ENCODE data around the gene PRSS1. TPM values are rescaled to one million over a fixed set of nuclear protein-coding genes. Genes with fewer than 3 reads are reported as not detected.

PRSS1 gene
- total RNA-seq, 2 experiments from 2014 or later: not detected

DNA sequence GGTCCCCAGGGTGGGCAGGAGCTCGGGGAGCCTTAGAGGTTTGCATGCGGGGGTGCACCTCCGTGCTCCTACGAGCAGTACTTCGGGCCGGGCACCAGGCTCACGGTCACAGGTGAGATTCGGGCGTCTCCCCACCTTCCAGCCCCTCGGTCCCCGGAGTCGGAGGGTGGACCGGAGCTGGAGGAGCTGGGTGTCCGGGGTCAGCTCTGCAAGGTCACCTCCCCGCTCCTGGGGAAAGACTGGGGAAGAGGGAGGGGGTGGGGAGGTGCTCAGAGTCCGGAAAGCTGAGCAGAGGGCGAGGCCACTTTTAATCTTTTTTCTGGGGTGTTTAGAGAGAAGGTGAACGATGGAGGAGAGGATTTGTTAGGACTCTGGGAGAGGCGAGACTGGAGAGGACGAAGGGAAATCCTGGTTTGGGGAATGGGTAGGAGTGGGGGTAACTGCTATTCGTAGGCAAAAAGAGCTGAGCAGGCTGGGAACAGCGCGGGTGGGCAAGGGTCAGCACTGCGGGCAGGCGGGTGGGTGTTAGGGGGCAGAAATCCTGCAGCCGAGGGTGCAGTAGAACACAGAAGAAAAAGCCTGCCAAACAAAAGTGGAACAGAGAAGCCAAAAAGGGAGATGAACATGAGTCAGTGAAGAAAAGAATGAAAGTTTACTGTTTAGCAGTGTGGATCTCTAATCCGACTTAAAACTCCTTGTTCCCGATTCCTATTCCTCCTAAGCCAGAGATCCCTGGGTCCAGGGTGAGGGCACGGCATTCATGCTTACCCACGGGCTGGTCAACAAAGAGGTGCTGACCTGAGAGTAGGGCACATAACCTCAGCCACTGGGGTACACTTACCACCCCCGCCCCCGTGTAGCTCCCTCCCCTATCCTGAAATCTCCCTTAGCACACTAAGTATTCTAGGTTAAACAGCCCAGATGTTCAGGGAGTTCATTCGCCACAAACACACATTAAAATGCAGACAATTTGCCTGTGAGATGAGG is 48.4 kb downstream of the PRSS1 start:
- Histone ChIP-seq H3K9me3 (ENCODE audit: control insufficient read depth in 1 of 2, insufficient read depth in 1 of 2, low read length in 2 of 2) (no peaks in the 10 kb centered on the region), H3K4me3 (ENCODE audit: low read length) (peak overlapping the region; percentile 100), H3K4me1 (ENCODE audit: insufficient read depth, low read length) (peaks cover 67% of the 10 kb centered on the region), H3K27ac (ENCODE audit: low read depth in 1 of 2, low read length in 2 of 2) (peak overlapping the region; percentile 95 to 99), H3K36me3 (ENCODE audit: insufficient read depth, low read length) (peaks cover 68% of the 10 kb centered on the region), H3K27me3 (ENCODE audit: control insufficient read depth in 1 of 2, insufficient read depth in 2 of 2, low read length in 2 of 2) (no peaks in the 10 kb centered on the region)
- intact Hi-C loops (cut with DNase I, micrococcal nuclease): loop anchor here (1.0 to 5.0 kb wide), 4 partner anchors 11 to 475 kb away; no protein-coding TSS in a partner anchor
- ChIA-PET POLR2A (interaction anchor here (0.6 to 30.9 kb wide), 53 partner anchors 6 to 1060 kb away, joined by 3 to 5733 read pairs (median 7); partner anchors contain the start of genes EPHB6, GSTK1 and SSBP1), CTCF (interaction anchor here (0.6 to 14.4 kb wide), 6 partner anchors 12 to 497 kb away, joined by 3 to 135 read pairs (median 4); no protein-coding TSS in a partner anchor)
- Mint-ChIP-seq H3K4me3 (peak overlapping the region; percentile 97), H3K27me3 (no peaks in the 10 kb centered on the region), H3K9me3 (no peaks in the 10 kb centered on the region), H3K36me3 (ENCODE audit: low read depth) (peaks cover 93% of the 10 kb centered on the region), H3K4me1 (ENCODE audit: low read depth) (peaks cover 79% of the 10 kb centered on the region), H3K27ac (peak overlapping the region; percentile 98)
- ATAC-seq (ENCODE audit: poor library complexity) (no peak), DNase-seq (peak in 8 of 14 experiments; percentile 40 to 69 (median 49))
- TF ChIP-seq, protein P1, sequence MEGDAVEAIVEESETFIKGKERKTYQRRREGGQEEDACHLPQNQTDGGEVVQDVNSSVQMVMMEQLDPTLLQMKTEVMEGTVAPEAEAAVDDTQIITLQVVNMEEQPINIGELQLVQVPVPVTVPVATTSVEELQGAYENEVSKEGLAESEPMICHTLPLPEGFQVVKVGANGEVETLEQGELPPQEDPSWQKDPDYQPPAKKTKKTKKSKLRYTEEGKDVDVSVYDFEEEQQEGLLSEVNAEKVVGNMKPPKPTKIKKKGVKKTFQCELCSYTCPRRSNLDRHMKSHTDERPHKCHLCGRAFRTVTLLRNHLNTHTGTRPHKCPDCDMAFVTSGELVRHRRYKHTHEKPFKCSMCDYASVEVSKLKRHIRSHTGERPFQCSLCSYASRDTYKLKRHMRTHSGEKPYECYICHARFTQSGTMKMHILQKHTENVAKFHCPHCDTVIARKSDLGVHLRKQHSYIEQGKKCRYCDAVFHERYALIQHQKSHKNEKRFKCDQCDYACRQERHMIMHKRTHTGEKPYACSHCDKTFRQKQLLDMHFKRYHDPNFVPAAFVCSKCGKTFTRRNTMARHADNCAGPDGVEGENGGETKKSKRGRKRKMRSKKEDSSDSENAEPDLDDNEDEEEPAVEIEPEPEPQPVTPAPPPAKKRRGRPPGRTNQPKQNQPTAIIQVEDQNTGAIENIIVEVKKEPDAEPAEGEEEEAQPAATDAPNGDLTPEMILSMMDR (IDR thresholded peaks at IDR 0.05): no peak

DNA sequence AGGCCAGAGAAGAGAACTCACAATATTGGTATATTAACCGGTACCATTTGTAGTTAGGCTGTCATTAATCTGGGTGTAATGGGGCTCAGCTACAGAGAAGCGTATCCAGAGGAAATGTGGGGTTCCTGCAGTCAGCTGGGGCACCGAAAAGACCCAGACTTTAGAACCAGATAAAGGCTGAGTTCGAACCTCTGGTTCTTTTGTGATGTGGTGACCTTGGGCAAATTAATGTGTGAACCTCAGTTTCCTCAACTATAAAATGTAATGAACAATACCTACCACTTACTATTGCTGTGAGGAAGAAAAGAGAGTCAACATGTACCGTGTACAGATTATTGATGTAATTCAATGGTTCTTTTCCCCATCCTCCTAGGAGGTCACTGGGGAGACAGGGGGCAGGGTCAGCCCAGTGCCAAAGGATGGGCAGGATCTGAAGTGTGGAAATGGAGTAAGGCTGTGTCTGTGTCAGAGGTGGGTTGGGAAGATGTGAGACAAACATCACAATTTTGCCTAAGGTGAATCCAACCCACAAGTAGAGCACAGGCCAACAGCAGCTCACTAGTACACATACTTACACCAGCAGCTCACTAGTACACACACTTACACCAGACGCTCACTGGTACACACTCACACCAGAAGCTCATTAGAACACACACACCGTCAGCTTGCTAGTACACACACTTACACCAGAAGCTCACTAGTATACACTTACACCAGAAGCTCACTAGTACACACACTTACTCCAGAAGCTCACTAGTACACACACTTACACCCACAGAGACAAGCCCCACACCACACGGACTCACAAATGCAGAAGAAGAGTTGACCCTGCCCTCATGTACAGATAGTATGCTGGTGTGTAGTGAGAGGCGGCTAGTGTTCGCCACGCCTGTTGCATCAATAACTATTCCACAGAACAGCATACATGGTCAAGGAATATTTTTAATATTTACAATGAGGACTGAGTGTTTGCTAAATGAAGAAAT is 49.5 kb downstream of the PRSS1 start:
- POLR2A ChIA-PET: interaction anchor here (0.6 to 30.9 kb wide), 49 partner anchors 7 to 1061 kb away, joined by 3 to 5733 read pairs (median 7); partner anchors contain the start of genes EPHB6, GSTK1 and SSBP1
- peaks cover 93% of the 10 kb centered on the region for H3K36me3 Mint-ChIP-seq (ENCODE audit: low read depth)
- peak overlapping the region; percentile 98 for H3K27ac Mint-ChIP-seq
- peak overlapping the region; percentile 100 for H3K4me3 ChIP-seq (ENCODE audit: low read length)
- no peaks in the 10 kb centered on the region for H3K27me3 ChIP-seq (ENCODE audit: control insufficient read depth in 1 of 2, insufficient read depth in 2 of 2, low read length in 2 of 2)
- peak overlapping the region; percentile 95 to 99 for H3K27ac ChIP-seq (ENCODE audit: low read depth in 1 of 2, low read length in 2 of 2)
- H3K27me3 Mint-ChIP-seq: no peaks in the 10 kb centered on the region
- intact Hi-C loops (cut with DNase I, micrococcal nuclease): loop anchor here (1.0 to 5.0 kb wide), 2 partner anchors 10 to 476 kb away; no protein-coding TSS in a partner anchor
- DNase-seq: peak in 6 of 14 experiments; percentile 41 to 71 (median 56)
- CTCF ChIA-PET: interaction anchor here (0.6 to 14.4 kb wide), 5 partner anchors 11 to 264 kb away, joined by 4 to 135 read pairs (median 4); no protein-coding TSS in a partner anchor
- peaks cover 79% of the 10 kb centered on the region for H3K4me1 Mint-ChIP-seq (ENCODE audit: low read depth)
- TF ChIP-seq, protein P1 (IDR thresholded peaks at IDR 0.05): no peak
- peak overlapping the region; percentile 97 for H3K4me3 Mint-ChIP-seq
- H3K9me3 Mint-ChIP-seq: no peaks in the 10 kb centered on the region
- no peaks in the 10 kb centered on the region for H3K9me3 ChIP-seq (ENCODE audit: control insufficient read depth in 1 of 2, insufficient read depth in 1 of 2, low read length in 2 of 2)
- H3K36me3 ChIP-seq (ENCODE audit: insufficient read depth, low read length): peaks cover 68% of the 10 kb centered on the region
- peak; percentile 13 for ATAC-seq (ENCODE audit: poor library complexity)
- peaks cover 67% of the 10 kb centered on the region for H3K4me1 ChIP-seq (ENCODE audit: insufficient read depth, low read length)

All from CD4-positive, alpha-beta T cell (primary cell).